Thyroid gland (tissue), 4 donors: ENCODE measurements around the gene OSBP2. TPM values are rescaled to one million over a fixed set of nuclear protein-coding genes. Genes with fewer than 3 reads are reported as not detected.

Experiments
- DNase-seq, 2 donors: peaks; one replicate each; pipeline ENCODE4 v3.0.0-alpha.2; 2019
- H3K27ac ChIP-seq, 3 donors: fragments of 200-600 bp; sonication (generic); 1 replicate in 2 of 3; 2 replicates in 1 of 3; pipeline ENCODE4 v1.5.1; 2016 to 2019; ENCODE audit warnings: mild to moderate bottlenecking in 1 of 3, moderate library complexity in 1 of 3
- H3K27me3 ChIP-seq: fragments of 200-600 bp; sonication (generic); one replicate; pipeline ENCODE4 v1.5.1; 2019
- H3K36me3 ChIP-seq, 2 donors: fragments of 200-600 bp; sonication (generic); one replicate each; pipeline ENCODE4 v1.5.1; 2016 to 2019
- H3K4me1 ChIP-seq, 2 donors: fragments of 200-600 bp; sonication (generic); one replicate each; pipeline ENCODE4 v1.5.1; 2017 to 2019
- H3K4me3 ChIP-seq, 3 donors: fragments of 200-600 bp; sonication (generic); replicated peaks in 1 of 3; 1 replicate in 2 of 3; 2 replicates in 1 of 3; pipeline ENCODE4 v1.5.1; 2016; ENCODE audit warnings: mild to moderate bottlenecking in 1 of 3
- H3K9me3 ChIP-seq: fragments of 200-600 bp; sonication (generic); one replicate; pipeline ENCODE4 v1.5.1; 2017
- CTCF ChIP-seq, 6 experiments: fragments of 200-600 bp in 3 of 6; fragments of 450-650 bp in 3 of 6; sonication (generic) in 3 of 6; IDR thresholded peaks; one replicate each; pipeline ENCODE4 v1.5.1; 2016 to 2019; ENCODE audit warnings: antibody characterized with exemption in 6 of 6, mild to moderate bottlenecking in 2 of 6, inconsistent platforms in 1 of 6, moderate library complexity in 1 of 6
- POLR2A ChIP-seq, 2 donors: fragments of 450-650 bp; IDR thresholded peaks; one replicate each; pipeline ENCODE4 v1.6.1; 2017; ENCODE audit warnings: antibody characterized with exemption in 2 of 2, mild to moderate bottlenecking in 2 of 2, moderate library complexity in 1 of 2
- WGBS, 2 donors: methylation state at CpG; one replicate each; pipeline ENCODE4 v1.1.5; 2017; 5-methylcytosine and 5-hydroxymethylcytosine counted together
- intact Hi-C: fragments of 100-400 bp; cut with DNase I; formaldehyde crosslinking; loops from one replicate; pipeline ENCODE4 v1.15.1; 2023
- total RNA-seq, 4 donors: library from RNA; depleted of rRNA; stranded (reverse); fragments of >200 nt; gene quantifications; one replicate each; pipeline ENCODE4 v1.2.3, GENCODE V29; 2016

Gene OSBP2
- total RNA-seq, 4 donors from 2014 or later = 7.8 to 13.4 (median 11.5) TPM

GRCh38 chr22:30887453-30887852, 192.8 kb downstream of the OSBP2 start:
- no peak for DNase-seq

GRCh38 chr22:30887861-30888260, 193.2 kb downstream of the OSBP2 start:
- intact Hi-C loops = no loop called here
- H3K36me3 ChIP-seq = no peaks in the 10 kb centered on the region
- H3K9me3 ChIP-seq = no peaks in the 10 kb centered on the region
- H3K27ac ChIP-seq = no peak overlapping the region
- no peak overlapping the region for H3K4me3 ChIP-seq
- no peaks in the 10 kb centered on the region for H3K4me1 ChIP-seq
- DNase-seq = no peak
- 84 to 97% methylated on average over 5 of the region's 5 CpGs for WGBS, 2 donors
- H3K27me3 ChIP-seq = no peaks in the 10 kb centered on the region
- TF ChIP-seq CTCF (IDR thresholded peaks at IDR 0.05) (no peak), POLR2A (IDR thresholded peaks at IDR 0.05) (no peak)

More at GRCh38 chr22:30887453-30887852, 192.8 kb downstream of the OSBP2 start:
- Histone ChIP-seq H3K9me3 (no peaks in the 10 kb centered on the region), H3K36me3 (no peaks in the 10 kb centered on the region), H3K27ac (no peak overlapping the region), H3K27me3 (no peaks in the 10 kb centered on the region), H3K4me3 (no peak overlapping the region), H3K4me1 (no peaks in the 10 kb centered on the region)
- WGBS, 2 donors = 90 to 91% methylated on average over 6 to 11 of the region's 11 CpGs
- intact Hi-C loops = no loop called here
- TF ChIP-seq CTCF (IDR thresholded peaks at IDR 0.05) (no peak), POLR2A (IDR thresholded peaks at IDR 0.05) (no peak)

- TF ChIP-seq POLR2A (IDR thresholded peaks at IDR 0.05) (no peak), CTCF (IDR thresholded peaks at IDR 0.05) (no peak)
- intact Hi-C loops = no loop called here
- DNase-seq = no peak
Measured at GRCh38 chr22:30889268-30889995, 194.8 kb downstream of the OSBP2 start.

GRCh38 chr22:30889996-30890480, 195.4 kb downstream of the OSBP2 start:
- Histone ChIP-seq H3K27me3 (no peaks in the 10 kb centered on the region), H3K27ac (no peak overlapping the region), H3K4me1 (no peaks in the 10 kb centered on the region), H3K9me3 (no peaks in the 10 kb centered on the region), H3K36me3 (no peaks in the 10 kb centered on the region), H3K4me3 (no peak overlapping the region)
- TF ChIP-seq CTCF (IDR thresholded peaks at IDR 0.05) = no peak
- no peak for TF ChIP-seq POLR2A (IDR thresholded peaks at IDR 0.05)
- DNase-seq = no peak
- intact Hi-C loops = no loop called here
- 89 to 94% methylated on average over 9 of the region's 9 CpGs for WGBS, 2 donors

More at GRCh38 chr22:30889268-30889995, 194.8 kb downstream of the OSBP2 start:
- H3K9me3 ChIP-seq = no peaks in the 10 kb centered on the region
- H3K27me3 ChIP-seq = no peaks in the 10 kb centered on the region
- H3K4me1 ChIP-seq = no peaks in the 10 kb centered on the region
- no peak overlapping the region for H3K4me3 ChIP-seq
- H3K27ac ChIP-seq = no peak overlapping the region
- 73 to 95% methylated on average over 13 to 15 of the region's 17 CpGs for WGBS, 2 donors
- H3K36me3 ChIP-seq = no peaks in the 10 kb centered on the region

GRCh38 chr22:30890686-30891442, 196.2 kb downstream of the OSBP2 start:
- Histone ChIP-seq H3K9me3 (no peaks in the 10 kb centered on the region), H3K4me3 (no peak overlapping the region), H3K4me1 (no peaks in the 10 kb centered on the region), H3K27ac (no peak overlapping the region), H3K36me3 (no peaks in the 10 kb centered on the region), H3K27me3 (no peaks in the 10 kb centered on the region)
- WGBS, 2 donors = 72 to 79% methylated on average over 9 to 15 of the region's 17 CpGs
- TF ChIP-seq CTCF (IDR thresholded peaks at IDR 0.05) (peak; percentile 28 to 78 (median 57)), POLR2A (IDR thresholded peaks at IDR 0.05) (no peak)
- DNase-seq = peak; percentile 41 to 46
- intact Hi-C loops = no loop called here
